Embryonic facial prominence (tissue), 1 donor: ENCODE measurements around the gene SEPTIN10.
A peak's percentile ranks its signal among the peaks of the same experiment; 100 is the strongest.
"Not testable (repeated sequence)": the region's sequence is repeated elsewhere in the genome, so short reads cannot be mapped to it uniquely, and the experiment has no call there.

Source experiments
- DNase-seq: peaks from one replicate; pipeline ENCODE4 v3.0.0-alpha.2; 2016; ENCODE audit errors: extremely low spot score

The SEPTIN10 gene

GRCh38 chr2:109633284-109633961, 19.7 kb upstream of the SEPTIN10 start:
- DNase-seq, result no peak

DNA sequence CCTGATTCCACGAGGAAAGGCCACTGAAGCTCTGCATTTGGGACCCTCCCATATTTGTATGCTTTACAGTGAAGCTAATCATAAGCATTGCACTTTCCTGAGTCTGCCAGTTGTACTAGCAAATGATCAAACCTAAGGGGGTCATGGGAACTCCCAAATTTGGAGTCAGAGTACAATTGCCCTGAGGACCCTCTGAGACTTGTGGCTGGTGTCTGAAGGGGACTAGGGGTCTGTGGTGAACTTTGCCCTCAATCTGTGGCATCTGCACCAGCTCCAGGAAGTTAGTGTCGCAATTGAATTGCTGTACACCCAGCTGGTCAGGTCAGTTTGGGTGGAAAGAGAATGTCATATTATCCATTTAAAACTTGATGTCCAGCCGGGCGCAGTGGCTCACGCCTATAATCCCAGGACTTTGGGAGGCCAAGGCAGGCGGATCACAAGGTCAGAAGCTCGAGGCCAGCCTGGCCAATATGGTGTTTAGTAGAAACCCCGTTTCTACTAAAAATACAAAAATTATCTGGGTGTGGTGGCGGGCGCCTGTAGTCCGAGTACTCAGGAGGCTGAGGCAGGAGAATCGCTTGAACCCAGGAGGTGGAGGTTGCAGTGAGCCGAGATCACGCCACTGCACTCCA, 18.5 kb upstream of the SEPTIN10 start:
- no peak for DNase-seq

DNA sequence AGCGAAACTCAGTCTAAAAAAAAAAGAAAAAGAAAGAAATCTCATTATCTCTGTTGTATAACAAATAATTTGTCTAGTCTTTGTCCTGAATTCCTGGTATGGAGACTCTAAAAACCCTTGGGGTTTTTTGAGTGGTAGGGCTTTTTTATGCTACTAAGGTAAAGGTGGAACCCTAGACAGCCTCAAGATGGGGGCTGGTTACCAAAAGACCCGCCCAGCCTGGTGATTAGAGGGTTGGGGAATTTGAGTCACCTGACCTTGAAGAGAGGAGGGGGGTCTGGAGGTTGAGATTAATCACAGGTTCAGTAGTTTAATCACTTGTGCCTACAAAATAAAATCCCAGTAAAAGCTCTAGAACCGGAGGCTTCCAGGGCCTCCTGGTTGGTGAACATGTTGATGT, 18.0 kb upstream of the SEPTIN10 start:
- DNase-seq, result no peak

DNA sequence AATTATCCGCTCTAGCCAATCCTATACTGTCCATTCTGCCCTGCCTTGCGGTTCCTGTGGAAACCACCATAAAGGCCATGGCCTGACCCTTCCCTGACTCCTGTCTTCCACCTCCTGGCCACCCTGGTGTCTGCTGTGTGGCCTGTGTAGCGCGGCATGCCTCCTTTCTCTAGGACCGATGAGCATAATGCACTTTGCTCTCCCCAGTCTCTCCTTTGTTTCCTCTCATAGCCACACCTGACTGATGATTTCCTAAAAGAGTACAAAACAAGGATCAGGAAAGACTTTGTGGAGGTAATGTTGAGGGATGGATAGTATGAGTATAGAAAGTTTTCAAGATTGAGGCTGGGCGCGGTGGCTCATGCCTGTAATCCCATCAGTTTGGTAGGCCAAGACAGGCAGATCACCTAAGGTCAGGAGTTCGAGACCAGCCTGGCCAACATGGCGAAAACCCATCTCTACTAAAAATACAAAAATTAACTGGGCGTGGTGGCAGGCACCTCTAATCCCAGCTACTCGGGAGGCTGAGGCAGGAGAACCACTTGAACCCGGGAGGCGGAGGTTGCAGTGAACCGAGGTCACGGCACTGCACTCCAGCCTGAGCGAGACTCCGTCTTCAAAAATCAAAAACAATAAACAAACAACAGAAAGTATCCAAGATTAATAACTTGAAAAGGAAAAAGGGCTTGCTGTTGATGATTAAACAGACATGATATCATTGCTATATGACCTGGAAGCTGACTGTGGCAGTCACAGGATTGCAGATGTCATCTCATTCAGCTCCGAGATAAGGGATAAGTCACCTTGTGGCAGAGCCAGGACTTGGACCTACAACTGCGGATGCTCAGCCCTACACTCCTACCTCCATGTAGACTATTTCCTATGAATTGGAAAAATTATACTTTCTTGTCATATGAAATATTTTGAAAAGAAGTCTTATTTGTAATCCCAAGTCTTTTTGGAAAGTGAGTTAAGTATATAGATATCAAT, 17.0 kb upstream of the SEPTIN10 start:
- no peak for DNase-seq

GRCh38 chr2:109629867-109630266, 16.1 kb upstream of the SEPTIN10 start:
- DNase-seq, result no peak

GRCh38 chr2:109628321-109628720, 14.6 kb upstream of the SEPTIN10 start:
- not testable (repeated sequence) for DNase-seq

GRCh38 chr2:109624339-109624738, 10.6 kb upstream of the SEPTIN10 start:
- no peak for DNase-seq

DNA sequence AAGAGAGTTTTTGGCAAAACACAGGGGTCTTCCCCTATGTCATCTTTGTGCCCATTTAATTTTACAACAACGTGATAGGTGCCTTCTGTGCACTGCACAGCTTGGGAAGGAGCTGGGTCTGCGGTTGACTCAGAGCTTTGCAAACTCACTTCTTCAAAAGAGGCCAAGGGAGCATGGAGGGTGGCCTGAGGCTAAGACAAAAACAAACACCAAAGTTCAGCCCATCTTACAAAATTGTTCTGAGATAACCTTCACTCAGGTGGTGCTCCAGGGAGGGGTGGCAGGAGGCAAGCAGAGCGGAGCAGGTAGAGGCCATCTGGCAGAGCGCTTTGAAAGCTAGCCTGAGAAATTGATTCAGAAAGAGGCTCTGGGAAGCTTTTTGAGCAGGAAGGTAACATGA, 10.2 kb upstream of the SEPTIN10 start:
- no peak for DNase-seq

DNA sequence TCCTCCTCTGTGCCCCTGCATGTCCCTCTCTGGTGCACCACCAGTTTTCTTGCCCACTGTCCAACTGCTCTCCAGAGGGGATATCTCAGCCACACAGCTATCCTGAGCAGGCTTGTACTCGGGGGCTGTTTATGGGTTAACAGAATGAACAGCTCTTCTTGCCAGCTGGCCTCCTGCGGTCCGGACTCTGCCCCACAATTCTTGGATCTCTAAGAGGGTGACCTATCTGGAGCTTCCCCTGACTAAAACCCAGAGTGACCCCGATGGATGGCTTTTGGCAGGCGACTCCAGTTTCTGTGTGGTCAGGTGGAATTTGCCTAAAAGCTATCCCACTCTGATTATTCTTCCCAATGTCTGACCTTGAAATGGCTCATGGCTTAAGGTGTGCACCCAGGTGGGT, 9.5 kb upstream of the SEPTIN10 start:
- no peak for DNase-seq

DNA sequence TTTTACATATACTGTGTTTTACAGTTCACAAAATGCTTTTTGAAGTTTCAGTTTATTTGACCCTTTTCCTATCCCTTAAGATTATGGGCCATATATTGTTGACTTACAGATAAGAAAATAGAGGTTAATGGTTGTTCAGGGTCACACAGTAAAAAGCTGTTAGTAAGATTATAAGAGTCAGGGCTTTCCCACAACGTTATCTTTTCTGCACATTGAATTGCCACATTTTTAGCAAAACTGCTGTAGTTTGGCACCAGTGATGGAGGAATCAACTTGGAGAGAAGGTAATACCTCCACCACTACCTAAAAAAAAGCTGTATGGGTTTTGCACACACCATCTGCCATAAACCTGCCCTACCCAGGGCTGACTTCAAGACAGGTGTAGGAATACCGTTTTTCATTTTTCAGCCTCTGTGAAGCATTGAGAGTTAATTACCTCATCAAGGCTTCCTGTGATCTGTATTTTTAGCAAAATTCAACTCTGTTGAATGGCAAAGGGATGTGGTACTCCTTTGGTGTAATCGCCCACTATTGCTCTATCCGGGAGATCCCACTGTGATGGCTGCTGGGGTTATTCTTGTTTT, 5.4 kb upstream of the SEPTIN10 start:
- no peak for DNase-seq

DNA sequence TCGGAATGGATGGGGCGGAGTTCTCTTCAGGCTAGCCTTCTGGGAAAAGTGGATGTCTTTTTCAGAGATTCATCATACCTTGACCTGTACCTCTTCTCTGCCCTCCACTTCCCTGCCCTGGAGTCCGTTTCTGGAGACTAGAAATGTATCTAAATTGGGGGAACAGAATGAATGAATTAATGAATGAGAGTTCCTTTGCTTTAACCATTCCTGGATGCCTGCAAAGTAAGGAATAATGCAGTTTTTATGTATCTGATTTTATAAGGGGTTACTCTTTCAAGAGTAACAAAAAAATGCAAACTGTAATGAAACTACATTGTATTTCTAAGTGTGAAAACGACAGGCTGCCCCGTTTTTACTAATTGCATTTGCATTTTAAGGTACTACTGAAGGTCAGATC, 2.4 kb upstream of the SEPTIN10 start:
- no peak for DNase-seq

DNA sequence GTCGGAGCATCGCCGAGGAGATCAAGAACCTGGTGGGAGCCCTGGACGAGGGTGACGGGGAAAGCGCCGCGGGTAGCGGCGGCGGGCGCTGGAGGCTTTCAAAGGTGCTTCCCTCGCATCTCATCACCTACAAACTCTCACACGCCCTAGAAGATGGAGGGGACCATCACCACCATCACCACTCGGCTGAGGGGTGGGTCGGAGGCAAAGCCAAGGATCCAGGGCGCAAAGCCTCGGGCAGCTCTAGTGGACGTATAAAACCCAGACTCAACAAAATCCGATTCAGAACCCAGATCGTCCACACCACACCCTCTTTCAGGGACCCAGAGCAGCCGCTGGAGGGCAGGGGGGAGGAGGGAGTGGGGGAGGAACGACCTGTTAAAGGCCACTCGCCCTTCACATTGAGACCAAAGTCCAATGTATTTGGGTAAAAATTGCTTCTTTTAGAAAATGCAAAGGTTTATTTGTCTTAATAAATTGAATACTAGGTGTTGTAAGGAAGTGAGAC, 1.9 kb upstream of the SEPTIN10 start:
- no peak for DNase-seq

DNA sequence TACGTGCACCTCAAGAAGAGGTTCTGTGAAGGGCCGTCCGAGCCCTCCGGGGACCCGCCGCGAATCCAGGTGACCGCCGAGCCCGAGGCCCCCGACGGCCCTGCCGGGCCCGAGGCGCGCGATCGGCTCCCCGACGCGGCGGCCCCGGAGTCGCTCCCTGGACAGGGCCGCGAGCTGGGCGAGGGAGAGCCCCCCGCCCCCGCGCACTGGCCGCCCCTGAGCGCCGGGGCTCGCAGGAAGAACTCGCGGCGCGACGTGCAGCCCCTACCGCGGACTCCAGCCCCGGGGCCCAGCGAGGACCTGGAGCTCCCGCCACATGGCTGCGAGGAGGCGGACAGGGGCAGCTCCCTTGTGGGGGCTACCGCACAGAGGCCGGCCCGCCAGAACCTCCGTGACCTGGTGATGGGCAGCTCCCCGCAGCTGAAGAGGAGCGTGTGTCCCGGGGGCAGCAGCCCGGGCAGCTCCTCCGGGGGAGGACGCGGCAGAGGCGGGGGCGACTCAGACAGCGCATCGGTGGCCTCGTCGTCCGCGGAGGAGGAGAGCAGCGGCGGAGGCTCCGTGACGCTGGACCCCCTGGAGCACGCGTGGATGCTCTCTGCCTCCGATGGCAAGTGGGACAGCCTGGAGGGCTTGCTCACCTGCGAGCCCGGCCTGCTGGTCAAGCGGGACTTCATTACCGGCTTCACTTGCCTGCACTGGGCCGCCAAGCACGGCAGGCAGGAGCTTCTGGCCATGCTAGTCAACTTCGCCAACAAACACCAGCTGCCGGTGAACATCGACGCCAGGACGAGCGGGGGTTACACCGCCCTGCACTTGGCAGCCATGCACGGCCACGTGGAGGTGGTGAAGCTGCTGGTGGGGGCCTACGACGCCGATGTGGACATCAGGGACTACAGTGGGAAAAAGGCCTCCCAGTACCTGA, 1.2 kb upstream of the SEPTIN10 start:
- DNase-seq, result no peak

GRCh38 chr2:109613081-109613921, 465 bp downstream of the SEPTIN10 start:
- peak; percentile 48 for DNase-seq

DNA sequence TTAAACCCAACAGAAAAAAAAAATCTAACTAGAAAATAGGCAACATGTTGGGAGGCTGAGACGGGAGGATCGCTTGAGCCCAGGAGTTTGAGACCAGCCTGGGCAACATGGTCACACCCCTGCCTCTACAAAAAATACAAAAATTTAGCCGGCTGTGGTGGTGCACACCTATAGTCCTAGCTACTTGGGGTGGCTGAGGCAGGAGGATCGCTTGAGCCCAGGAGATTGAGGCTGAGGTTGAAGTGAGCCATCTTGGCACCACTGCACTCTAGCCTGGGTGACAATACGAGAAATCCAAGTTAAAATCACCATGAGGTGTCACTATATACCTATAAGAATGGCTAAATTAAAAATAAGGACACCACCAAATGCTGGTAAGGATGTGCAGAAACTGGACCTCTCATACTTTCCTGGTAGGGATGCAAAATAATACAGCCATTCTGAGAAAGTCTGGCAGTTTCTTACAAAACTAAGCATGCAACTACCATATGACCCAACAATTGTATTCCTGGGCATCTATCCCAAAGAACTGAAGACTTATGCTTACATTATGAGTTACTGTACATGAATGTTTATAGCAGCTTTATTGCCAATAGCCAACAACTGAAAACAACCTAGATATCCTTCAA, 2.2 kb downstream of the SEPTIN10 start:
- DNase-seq, result no peak

DNA sequence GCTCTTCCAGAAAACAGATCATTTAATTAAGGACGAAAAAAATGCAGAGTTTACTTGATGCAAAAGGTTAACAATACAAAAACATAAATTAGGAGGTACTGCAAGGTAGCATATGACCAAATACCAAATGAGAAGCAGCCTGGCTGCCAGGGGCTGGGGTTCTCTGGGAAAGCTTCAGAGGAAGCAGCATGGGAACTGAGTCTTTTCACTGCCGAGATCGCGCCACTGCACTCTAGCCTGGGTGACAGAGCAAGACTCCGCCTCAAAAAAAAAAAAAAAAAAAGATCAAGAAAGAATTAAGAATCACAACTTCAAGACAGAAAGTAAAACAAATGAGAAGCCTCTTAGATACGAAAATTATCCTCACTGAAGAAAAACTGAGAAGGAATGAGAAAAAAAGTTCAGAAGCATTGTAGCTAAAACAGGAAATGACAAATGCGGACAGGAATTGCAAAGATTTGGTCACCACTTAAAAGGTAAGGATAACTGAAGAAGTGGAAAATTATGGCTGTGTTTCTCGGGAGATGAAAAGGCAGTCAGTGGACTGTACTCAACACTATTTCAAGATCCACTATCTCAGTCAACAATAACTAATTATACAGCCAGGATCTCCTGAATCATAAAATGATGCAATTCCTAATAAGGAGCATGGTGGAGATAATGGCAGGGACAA, 4.3 kb downstream of the SEPTIN10 start:
- no peak for DNase-seq

- no peak for DNase-seq
Measured at GRCh38 chr2:109607766-109608165, 6.0 kb downstream of the SEPTIN10 start.

DNA sequence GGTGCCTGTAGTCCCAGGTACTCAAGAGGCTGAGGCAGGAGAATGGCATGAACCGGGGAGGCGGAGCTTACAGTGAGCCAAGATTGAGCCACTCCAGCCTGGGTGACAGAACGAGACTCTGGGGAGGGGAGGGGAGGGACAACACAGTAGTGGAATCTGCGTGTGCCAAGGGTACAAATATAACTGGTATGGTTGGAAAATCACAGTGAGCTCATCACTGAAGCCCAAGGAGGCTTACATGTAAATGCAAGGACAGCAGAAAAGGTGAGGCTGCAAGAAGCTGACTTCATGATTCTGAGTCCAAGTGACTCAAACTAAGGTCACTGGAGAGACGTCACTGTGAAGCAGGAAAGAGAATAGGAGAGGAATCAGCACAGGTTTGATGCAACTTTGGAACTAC, 9.2 kb downstream of the SEPTIN10 start:
- DNase-seq, result no peak

- DNase-seq, result no peak
Measured at GRCh38 chr2:109602617-109603188, 11.1 kb downstream of the SEPTIN10 start.
